Retina (tissue), 1 donor: ENCODE results near the gene CGAS.
A peak's percentile ranks its signal among the peaks of the same experiment; 100 is the strongest.
"Not testable (repeated sequence)": the region's sequence is repeated elsewhere in the genome, so short reads cannot be mapped to it uniquely, and the experiment has no call there.

Source experiments
- DNase-seq: peaks from one replicate; pipeline ENCODE4 v3.0.0-alpha.2; 2016

The CGAS gene

DNA sequence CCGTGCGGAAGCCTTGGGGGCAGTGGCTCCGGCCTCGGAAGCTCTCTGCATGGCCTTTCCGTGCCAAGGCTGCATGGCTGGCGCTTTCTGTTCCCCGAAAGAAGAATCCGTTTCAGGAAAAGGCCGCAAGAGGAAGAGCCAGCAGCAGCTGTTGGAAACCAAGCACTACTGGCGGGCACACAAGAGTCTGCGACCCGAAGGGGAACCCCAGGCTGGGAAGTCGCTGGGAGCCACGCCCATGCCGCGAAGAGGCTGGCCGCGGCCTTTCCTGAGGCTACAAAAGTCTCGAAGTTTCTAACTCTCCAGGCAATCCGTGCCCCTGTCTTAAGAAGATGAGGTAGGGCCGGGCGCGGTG is at the start of gene CGAS:
Gene CGAS (minus strand): TSS at position 191 of the 355 bp plus-strand sequence. CDS start 116 bp downstream, at position 75.
- no peak for DNase-seq

DNA sequence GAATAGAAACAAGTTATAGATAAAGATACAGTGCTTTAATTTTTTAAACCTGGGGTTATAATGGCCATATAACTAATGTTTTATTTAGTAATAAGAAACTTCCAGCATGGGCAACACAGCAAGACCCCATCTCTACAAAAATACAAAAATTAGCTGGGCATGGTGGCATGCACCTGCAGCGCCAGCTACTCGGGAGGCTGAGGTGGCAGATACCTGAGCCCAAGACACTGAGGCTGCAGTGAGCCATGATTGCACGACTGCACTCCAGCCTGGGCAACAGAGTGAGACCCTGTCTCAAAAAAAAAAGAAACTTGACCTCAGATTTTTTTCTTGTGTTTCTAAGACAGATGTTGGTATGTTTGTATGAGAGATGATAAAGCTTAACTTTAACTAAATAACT is 45.8 kb upstream of the CGAS start:
- DNase-seq: no peak

DNA sequence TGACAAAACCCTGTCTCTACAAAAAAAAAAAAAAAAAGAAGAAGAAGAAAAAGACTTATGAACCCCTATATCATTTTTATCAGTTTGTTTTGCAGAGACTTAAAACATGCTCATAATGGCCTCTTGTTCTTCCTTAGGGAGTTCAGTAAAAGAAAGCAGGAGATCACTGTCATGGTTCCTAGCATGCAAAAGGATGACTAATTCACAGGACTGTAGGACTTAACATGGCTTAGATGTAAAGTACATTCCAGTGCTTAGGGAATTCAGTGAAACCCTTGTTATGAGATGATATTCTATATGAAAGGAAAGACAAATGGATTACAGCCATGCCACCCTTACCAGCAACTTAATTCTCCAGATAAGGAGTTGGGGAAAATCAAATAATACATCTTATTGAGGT is 39.3 kb upstream of the CGAS start:
- no peak for DNase-seq

DNA sequence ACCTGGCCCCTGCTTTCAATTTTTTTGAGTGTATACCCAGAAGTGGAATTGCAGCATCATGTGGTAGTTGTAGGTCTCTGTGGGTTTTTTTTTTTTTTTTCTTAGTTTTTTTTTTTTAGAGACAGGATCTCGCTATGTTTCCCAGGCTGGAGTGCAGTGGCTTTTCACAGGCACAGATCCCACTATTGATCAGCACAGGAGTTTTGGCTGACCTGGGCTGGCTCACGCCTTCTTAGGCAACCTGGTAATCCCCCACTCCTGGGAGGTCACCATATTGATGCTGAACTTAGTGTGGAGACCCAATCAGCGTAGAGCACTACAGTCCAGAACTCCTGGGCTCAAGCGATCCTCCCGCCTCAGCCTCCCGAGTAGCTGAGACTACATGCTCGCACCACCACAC is 35.4 kb upstream of the CGAS start:
- no peak for DNase-seq

DNA sequence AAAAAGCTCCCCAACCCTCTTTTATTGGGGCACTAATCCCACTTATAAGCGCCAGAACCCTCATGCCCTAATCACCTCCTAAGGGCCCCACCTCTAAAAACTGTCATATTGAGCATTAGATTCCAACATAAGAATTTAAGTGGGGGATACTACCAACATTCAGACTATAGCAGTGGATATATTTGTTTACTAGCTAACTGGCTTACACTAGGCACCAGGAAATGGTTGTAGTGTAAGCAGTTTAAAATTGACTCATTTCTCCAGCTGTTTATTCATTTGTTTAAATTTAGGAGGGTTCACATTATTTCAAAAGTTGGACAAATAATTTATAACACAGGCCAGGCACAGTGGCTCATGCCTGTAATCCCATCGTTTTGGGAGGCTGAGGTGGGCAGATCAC is 32.3 kb upstream of the CGAS start:
- DNase-seq: no peak

DNA sequence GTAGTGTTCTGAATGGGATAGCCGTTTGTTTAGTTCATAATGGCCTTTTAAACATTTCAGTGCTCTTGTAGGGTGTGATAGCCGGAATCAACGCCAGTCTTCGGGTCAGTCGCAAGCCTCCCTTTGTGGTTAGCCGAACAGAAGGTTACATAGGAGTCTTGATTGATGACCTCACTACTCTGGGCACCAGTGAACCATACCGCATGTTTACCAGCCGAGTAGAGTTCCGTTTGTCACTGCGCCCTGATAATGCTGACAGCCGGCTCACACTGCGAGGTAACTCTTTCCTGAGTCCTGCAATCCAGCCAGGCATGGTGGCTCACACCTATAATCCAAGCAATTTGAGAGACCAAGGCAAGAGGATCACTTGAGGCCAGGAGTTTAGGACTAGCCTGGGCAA is 29.9 kb upstream of the CGAS start:
- DNase-seq: no peak

DNA sequence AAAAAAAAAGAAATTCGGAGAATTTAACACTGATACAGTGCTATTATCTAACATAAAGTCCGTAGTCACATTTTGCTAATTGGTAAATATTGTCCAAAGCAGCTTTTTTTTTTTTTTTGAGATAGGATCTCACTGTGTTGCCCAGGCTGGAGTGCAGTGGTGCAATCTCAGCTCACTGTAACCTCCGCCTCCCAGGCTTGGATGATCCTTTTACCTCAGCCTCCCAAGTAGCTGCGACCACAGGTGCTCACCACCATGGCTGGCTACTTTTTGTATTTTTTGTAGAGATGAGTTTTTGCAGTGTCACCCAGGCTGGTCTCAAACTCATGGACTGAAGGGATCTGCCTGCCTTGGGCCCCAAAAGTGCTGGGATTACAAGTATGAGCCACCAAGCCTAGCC is 25.3 kb upstream of the CGAS start:
- no peak for DNase-seq

DNA sequence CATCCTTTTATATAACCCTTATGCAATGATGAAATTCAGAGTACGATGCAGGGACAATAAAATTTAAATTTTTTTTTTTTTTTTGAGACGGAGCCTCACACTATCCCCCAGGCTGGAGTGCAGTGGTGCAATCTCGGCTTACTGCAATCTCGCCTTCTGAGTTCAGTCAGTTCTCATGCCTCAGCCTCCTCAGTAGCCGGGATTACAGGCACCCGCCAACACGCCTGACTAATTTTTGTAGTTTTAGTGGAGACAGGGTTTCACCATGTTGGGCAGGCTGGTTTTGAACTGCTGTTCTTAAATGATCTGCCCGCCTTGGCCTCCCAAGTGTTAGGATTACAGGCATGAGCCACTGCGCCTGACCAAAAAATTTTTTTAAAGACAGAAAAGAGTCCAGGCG is 24.6 kb upstream of the CGAS start:
- no peak for DNase-seq

DNA sequence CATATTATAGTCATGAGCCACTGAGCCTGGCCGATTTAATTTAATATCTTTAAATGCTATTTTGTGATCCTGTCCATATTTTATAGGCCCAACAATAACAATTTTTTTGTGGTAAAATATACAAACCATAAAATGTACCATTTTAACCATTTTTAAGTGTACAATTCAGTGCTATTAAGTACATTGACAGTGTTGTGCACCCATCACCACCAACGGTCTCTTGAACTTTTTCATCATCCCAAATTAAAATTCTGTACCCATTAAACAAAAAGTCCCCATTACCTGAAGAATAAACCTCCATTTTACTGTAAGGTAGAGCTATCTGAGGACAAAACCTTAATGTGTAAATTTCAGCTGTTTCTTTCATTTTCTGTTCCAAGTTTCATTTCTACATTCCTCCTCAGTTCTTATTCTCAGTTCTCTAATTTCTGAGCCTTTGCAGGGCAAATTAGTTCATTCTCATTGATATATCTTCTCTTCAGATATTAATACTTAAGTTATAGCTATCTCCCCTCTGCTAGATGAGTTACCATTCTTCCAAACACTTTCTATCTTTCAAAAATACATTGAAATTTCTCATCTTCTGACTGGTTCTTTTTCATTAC is 19.7 kb upstream of the CGAS start:
- DNase-seq: no peak

DNA sequence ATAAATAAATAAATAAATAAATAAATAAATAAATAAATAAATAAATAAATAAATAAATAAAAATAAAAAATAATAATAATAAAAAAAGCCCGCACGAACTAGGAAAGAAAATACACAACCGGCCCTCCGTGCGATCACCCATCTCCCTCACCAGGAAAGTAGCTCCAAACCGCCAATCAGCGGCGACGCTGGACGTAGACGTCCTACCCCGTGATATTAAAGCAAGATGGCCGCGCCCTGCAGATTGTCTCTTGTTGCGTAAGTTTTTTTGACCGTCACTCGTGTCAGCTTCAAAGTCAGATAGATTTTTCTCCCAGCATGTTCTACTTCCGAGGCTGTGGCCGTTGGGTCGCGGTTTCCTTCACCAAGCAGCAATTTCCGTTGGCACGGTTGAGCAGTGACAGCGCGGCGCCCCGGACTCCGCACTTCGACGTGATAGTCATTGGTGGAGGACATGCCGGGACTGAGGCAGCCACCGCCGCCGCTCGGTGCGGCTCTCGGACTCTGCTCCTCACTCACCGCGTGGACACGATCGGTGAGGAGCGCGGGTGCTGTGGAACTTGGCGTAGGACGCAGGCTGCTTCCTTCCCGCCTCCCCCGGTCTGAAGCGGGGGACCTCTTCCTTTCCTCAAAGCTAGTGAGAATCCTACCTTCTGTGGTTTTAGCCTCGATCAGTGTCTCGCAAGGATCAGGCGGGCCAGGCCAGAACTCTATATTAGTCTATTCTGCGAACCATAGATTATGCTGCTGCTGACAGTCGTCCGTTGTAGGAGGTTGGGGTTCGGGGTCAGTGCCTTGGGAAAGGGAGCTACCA is 9.6 kb upstream of the CGAS start, which contains the start of gene MTO1:
Gene MTO1 (plus strand): TSS at position 201 of the 814 bp plus-strand sequence. CDS start 118 bp downstream, at position 319.
- peak; percentile 94 for DNase-seq

DNA sequence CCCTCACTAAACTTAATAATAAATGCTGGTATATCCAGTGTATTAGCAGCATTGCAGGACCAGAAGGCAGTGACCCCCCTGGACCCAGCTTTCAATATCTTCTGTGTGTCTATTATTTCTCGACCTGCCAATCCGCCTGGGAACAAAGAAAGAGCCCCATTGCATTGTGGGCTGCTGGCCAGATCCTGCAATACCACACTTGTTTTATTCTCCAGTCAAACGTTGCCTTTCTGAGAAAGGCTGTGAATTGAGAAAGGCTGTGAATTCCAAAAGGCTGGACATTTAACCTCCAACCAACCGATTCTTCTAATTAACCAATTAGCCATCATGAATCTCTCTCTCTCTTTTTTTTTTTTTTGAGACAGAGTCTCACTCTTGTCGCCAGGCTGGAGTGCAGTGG is 8.0 kb upstream of the CGAS start:
- DNase-seq: peak; percentile 50

DNA sequence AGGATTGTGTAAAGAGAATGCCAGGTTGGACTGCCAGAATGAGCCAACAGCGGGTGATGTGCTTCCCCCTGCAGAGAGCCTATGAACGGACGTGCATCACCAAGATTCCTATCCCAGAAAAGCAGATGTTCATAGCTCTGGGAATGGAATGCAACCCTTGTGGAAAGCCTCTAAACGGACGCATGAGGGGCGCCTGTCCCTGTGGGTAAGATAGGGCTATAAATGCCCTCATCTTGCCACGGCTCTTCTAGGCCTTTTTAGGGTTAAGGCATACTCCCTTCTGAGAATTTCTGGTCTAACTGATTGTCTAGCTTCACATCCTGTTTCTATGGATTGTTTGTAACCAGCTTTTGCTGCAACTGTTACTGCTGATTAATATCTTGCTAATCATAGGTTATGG is 7.4 kb upstream of the CGAS start:
- DNase-seq: not testable (repeated sequence)

DNA sequence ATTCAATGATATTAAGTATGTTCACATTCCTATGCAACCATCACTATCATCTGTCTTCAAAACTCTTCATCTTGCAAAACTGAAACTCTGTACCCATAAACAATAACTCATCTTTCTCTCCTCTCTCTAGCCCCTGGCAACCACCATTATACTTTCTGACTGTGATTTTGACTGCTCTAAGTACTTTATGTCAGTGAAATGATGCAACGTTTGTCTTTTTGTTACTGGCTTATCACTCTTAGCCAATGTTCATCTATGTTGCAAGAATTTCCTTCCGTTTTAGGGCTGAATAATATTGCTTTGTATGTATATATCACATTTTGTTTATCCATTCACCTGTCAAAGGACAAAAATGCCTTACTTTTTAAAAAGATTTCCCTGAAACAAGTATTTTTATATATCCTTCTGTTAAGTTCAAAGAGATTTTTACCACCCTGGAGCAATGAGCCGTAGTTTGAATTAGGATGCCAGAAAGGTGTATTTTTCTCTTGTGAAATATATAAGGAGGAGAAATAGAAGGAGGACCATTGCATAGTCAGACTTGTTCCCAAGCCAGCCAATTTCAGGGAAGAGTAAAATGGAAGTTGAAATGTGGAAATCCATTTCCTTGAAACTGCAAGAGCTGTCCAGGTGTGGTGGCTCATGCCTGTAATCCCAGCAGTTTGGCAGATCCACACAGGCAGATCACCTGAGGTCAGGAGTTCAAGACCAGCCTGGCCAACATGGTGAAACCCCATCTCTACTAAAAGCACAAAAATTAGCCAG is 4.0 kb upstream of the CGAS start:
- DNase-seq: no peak

DNA sequence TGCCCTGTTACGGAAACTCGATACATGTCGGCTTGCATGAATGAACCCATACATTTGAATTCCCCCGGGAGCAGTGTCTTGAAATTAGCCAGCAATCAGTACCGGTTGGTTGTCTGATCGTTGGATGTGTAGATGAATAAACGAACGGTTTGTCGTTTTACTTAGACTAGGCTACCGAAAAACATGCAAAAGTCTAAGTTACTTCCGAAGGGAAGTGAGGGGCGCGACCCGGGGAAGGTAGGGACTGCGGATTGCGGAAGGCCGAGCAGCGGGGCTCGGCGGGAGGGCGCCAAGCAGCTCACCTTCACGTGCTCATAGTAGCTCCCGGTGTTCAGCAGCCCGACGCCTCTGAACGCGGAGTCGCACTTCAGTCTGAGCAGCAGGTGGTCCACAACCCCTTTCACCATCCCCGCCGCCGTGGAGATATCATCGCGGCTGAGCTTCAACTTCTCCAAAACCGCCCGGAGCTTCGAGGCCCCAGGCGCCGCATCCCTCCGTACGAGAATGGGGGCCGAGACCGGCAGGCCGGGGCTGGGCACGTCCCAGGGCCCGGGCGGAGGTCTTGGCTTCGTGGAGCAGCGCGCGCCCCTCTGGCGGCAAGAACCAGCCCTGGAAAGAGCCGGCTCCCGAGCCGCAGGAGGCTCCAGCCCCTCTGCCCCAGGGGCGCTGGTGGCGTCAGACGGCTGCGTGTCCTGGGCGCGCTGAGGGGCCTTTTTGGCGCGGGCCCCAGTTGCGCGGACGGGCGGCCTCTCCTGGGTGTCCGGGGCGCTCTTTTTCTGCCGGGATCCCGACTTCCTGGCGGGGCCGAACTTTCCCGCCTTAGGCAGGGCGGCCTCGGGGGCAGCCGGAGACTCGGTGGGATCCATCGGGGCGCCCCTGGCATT is 632 bp downstream of the CGAS start:
- peak; percentile 87 for DNase-seq

DNA sequence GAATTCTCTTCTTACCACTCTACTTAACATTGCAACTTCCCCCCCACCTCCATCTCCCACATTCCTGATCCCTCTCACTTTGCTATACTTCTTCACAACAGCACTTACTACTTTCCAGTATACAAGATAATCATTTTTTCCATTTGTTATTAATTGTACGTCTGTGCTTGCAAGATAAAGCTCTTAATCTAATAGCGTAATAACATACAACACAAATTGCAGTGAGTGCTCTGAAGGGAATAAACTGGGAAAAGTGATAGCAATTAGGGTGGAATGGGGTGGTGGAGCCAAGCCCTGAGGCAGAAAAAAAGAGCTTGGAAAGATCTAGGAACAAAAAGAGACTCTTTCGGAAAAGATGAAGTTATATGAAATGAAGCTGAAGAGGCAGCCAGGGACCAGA is 8.5 kb downstream of the CGAS start:
- no peak for DNase-seq

DNA sequence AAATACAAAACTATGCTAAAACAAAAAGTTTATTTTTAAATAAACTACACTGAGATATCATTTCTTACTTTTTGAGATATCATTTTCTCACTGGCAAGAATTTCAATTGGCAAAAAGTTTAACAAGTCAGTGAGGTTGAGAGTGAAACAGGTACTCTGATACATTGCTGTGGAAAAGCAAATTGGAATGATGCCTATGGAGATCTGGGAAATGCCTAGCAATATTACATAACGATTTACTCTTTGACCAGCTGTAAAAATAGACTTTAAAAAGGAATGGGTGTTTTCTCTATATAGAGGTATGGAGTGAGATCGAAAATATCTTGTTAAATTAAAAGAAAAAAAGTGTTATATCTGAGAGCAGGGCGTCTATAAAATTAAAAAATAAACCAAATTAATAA is 16.9 kb downstream of the CGAS start:
- no peak for DNase-seq

DNA sequence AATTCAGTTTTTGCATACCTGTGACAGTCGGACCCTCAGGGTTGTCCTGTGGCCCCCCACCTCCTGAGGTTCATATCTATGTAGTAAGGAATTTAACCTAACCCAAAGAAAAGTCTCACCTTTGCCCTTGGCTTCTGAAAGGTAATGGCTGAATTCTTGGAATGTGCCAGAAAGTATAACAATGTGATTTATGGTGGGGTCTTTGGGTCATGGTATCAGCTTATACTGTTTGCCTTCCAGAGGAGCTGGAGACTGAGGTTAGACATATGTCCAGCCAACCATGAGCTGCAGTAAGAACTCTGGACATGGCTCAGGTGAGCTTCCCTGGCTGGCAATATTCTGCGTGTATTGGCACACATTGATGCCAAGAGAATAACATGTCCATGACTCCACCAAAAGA is 30.6 kb downstream of the CGAS start:
- DNase-seq: no peak

DNA sequence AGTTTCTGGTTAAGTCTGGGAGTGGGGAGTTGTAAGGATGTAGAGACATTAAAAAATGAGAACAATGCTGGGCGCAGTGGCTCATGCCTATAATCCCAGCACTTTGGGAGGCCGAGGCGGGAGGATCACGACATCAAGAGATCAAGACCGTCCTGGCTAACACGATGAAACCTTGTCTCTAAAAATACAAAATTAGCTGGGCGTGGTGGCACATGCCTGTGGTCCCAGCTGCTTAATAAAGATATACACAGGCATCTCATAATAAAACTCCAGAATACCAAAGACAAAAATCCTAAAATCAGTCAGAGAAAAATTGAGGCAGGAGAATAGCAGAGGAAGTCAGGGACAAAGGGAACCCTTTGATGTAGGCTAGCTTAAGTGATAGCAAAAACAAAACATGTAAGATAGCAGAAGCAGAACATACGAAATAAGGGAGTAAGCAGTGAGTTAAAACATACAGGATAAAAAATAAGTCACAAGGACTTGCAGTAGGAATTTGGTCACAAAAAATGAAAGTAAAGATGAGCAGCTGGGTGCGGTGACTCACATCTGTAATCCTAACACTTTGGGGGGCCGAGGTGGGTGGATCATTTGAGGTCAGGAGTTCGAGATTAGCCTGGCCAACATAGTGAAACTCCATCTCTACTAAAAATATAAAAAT is 33.9 kb downstream of the CGAS start:
- DNase-seq: no peak

DNA sequence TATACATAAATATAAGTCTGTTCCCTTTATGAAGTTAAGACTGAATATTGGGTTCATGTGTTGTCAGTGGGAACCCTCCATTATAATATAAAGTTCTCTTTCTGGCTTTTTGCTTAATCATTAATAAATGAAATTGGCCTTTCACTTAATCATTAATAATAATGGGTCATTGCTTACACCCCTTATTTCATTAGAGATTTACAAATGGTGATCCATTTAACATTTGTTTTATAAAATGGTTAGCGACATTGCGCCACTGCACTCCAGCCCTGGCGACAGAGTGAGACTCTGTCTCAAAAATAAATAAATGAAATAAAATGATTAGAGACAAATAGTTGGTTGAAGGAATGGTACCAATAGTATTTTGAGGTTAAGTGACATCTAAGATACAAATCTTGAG is 39.0 kb downstream of the CGAS start:
- DNase-seq: no peak

DNA sequence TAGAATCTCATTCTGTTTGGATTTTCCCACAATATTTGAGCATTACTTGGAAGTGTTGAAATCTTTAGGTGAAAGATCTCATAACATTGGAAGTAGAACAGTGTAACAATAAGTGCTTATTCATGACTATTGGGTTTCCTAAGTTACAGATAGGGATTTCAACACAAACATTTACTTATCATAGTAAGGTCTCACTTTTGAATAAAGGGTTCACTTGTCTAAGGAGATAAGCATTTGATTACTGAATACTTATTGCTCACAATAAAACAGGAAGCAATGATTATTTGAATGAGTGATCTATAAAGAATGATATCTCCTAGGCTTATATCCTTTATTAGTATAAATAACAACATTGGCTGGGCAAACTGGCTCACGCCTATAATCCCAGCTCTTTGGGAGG is 42.7 kb downstream of the CGAS start:
- DNase-seq: no peak

DNA sequence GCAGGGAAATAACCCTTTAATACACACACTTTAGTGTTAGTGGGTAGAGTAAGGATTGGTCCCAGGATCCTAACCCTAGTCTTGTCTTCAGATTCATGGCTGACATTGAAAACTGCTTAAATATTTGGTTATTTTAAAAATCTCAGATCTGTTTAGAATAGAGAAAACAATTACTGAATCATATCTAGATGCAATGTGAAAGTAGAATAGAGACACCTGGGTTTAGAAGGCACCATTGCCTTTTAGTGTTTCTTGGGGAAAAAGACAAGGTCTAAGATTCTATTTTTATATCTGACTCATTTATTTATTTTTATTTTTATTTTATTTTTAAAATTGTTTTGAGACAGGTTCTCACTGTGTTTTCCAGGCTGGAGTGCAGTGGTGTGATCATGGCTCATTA is 51.4 kb downstream of the CGAS start:
- DNase-seq: no peak

DNA sequence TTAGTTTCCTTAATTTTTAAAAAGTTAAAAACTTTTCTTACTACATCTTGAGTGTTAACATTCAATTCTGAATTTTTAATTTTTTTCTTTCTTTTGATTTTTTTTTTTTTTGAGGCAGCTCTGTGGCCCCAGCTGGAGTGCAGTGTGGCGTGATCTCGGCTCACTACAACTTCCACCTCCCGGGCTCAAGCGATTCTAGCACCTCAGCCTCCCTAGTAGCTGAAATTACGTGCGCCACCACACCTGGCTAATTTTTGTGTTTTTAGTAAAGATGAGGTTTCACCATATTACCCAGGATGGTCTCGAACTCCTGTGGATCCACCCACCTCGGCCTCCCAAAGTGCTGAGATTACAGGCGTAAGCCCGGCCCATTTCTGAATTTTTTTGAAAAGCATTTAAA is 56.2 kb downstream of the CGAS start:
- DNase-seq: no peak
